Gastrocnemius medialis (tissue), 4 donors: ENCODE measurements around the gene ZDHHC18.

Experiments
- CTCF ChIP-seq, 5 experiments: fragments of 450-650 bp in 3 of 5; fragments of 200-600 bp in 2 of 5; sonication (generic) in 2 of 5; IDR thresholded peaks in 4 of 5; conservative IDR thresholded peaks in 1 of 5; 1 replicate in 4 of 5; 2 replicates in 1 of 5; pipeline ENCODE4 v1.5.1; 2016 to 2019; ENCODE audit warnings: antibody characterized with exemption in 5 of 5, mild to moderate bottlenecking in 3 of 5, moderate library complexity in 3 of 5
- POLR2A ChIP-seq, 2 donors: fragments of 450-650 bp; IDR thresholded peaks; one replicate each; pipeline ENCODE4 v1.6.1; 2017; ENCODE audit warnings: antibody characterized with exemption in 2 of 2, mild to moderate bottlenecking in 2 of 2, moderate library complexity in 2 of 2

- TF ChIP-seq POLR2A (IDR thresholded peaks at IDR 0.05) (no peak), CTCF (IDR thresholded peaks at IDR 0.05 in 4 of 5, conservative IDR thresholded peaks at IDR 0.05 in 1 of 5) (no peak)
Observed at GRCh38 chr1:26861889-26862378, 35.4 kb downstream of the ZDHHC18 start.
